Cardiac muscle cell (in vitro differentiated cells and primary cell): ENCODE results near the gene ERMP1. TPM values are rescaled to one million over a fixed set of nuclear protein-coding genes. Genes with fewer than 3 reads are reported as not detected.

Experiments
- DNase-seq, 2 donors: peaks; one replicate each; pipeline versions ENCODE4 v3.0.0 to v3.0.0-alpha.2; 2010 to 2017; ENCODE audit warnings: low read depth in 1 of 2, low spot score in 1 of 2
- H3K27ac ChIP-seq: fragments of 200-600 bp; sonication (generic); 2 replicates; pipeline ENCODE4 v1.5.1; 2016
- H3K27me3 ChIP-seq: fragments of 200-600 bp; sonication (generic); 2 replicates; pipeline ENCODE4 v1.6.0; 2016; ENCODE audit warnings: control low read depth
- H3K36me3 ChIP-seq: fragments of 200-600 bp; sonication (generic); 2 replicates; pipeline ENCODE4 v1.5.1; 2016; ENCODE audit warnings: control low read depth
- H3K4me1 ChIP-seq: fragments of 200-600 bp; sonication (generic); 2 replicates; pipeline ENCODE4 v1.8.1; 2017; ENCODE audit warnings: low read depth, mild to moderate bottlenecking, mixed run types
- H3K4me3 ChIP-seq: fragments of 200-600 bp; sonication (generic); 2 replicates; pipeline ENCODE4 v1.5.1; 2016; ENCODE audit warnings: mild to moderate bottlenecking
- H3K9me3 ChIP-seq: fragments of 200-600 bp; sonication (generic); 2 replicates; pipeline ENCODE4 v1.5.1; 2017; ENCODE audit warnings: low read depth, mild to moderate bottlenecking, control low read depth
- CTCF ChIP-seq: IDR thresholded peaks from 2 replicates; pipeline ENCODE4 v1.5.1; 2012; ENCODE audit warnings: low read depth, mild to moderate bottlenecking, low read length
- polyA plus RNA-seq: library from polyadenylated mRNA; unstranded; fragments of >200 nt; fragmentation: Nextera tagmentation; extraction: Ambion mirVana; gene quantifications from 2 replicates; pipeline ENCODE4 v1.2.1, GENCODE V29; 2016
- total RNA-seq: library from RNA; depleted of rRNA; stranded (reverse); fragments of >200 nt; gene quantifications from 2 replicates; pipeline ENCODE4 v1.2.3, GENCODE V29; 2016

The ERMP1 gene
- total and polyA plus RNA-seq, 2 experiments from 2014 or later, result 18.1 to 31.5 TPM

- Histone ChIP-seq H3K27ac (no peak overlapping the region), H3K4me1 (no peaks in the 10 kb centered on the region), H3K36me3 (peaks cover 30% of the 10 kb centered on the region), H3K4me3 (no peak overlapping the region), H3K9me3 (no peaks in the 10 kb centered on the region), H3K27me3 (no peaks in the 10 kb centered on the region)
- DNase-seq, result no peak
- no peak for TF ChIP-seq CTCF
Measured at GRCh38 chr9:5756633-5757032, 76.3 kb downstream of the ERMP1 start.

- Histone ChIP-seq H3K4me3 (no peak overlapping the region), H3K4me1 (no peaks in the 10 kb centered on the region), H3K27me3 (no peaks in the 10 kb centered on the region), H3K27ac (no peak overlapping the region), H3K9me3 (no peaks in the 10 kb centered on the region), H3K36me3 (peaks cover 38% of the 10 kb centered on the region)
- no peak for DNase-seq
- TF ChIP-seq CTCF, result no peak
Measured at GRCh38 chr9:5750569-5750968, 82.3 kb downstream of the ERMP1 start.

- Histone ChIP-seq H3K9me3 (no peaks in the 10 kb centered on the region), H3K4me3 (no peak overlapping the region), H3K36me3 (peaks cover 39% of the 10 kb centered on the region), H3K27me3 (no peaks in the 10 kb centered on the region), H3K27ac (no peak overlapping the region), H3K4me1 (no peaks in the 10 kb centered on the region)
- no peak for TF ChIP-seq CTCF
- no peak for DNase-seq
Measured at GRCh38 chr9:5749306-5749705, 83.6 kb downstream of the ERMP1 start.

- H3K4me3 ChIP-seq, result no peak overlapping the region
- H3K36me3 ChIP-seq, result peaks cover 48% of the 10 kb centered on the region
- no peaks in the 10 kb centered on the region for H3K27me3 ChIP-seq
- H3K4me1 ChIP-seq, result no peaks in the 10 kb centered on the region
- no peak for TF ChIP-seq CTCF
- no peak for DNase-seq
- no peak overlapping the region for H3K27ac ChIP-seq
- H3K9me3 ChIP-seq, result no peaks in the 10 kb centered on the region
Measured at GRCh38 chr9:5748438-5748837, 84.5 kb downstream of the ERMP1 start.

- Histone ChIP-seq H3K4me3 (no peak overlapping the region), H3K4me1 (no peaks in the 10 kb centered on the region), H3K27ac (no peak overlapping the region), H3K9me3 (no peaks in the 10 kb centered on the region), H3K36me3 (peaks cover 39% of the 10 kb centered on the region), H3K27me3 (no peaks in the 10 kb centered on the region)
- no peak for DNase-seq
- TF ChIP-seq CTCF, result no peak
Measured at GRCh38 chr9:5743109-5743508, 89.8 kb downstream of the ERMP1 start.
